ENCODE data around the gene GJD2. TPM values are rescaled to one million over a fixed set of nuclear protein-coding genes. Genes with fewer than 3 reads are reported as not detected.

The GJD2 gene
- total RNA-seq, 1 experiment from 2014 or later: not detected

GRCh38 chr15:34782901-34783300 lies 28.1 kb upstream of the GJD2 start:
- Histone ChIP-seq H2AFZ (ENCODE audit: low read length) (no peak overlapping the region), H3K4me1 (ENCODE audit: insufficient read depth, low read length) (no peaks in the 10 kb centered on the region), H3K9me3 (ENCODE audit: low read length) (no peaks in the 10 kb centered on the region), H3K4me2 (ENCODE audit: low read length) (no peak overlapping the region), H3K9me2 (replicated peaks; ENCODE audit: low read length) (no peaks in the 10 kb centered on the region), H3K9ac (ENCODE audit: low read length) (no peak overlapping the region), H3K4me3 (ENCODE audit: low read length) (no peak overlapping the region), H4K20me1 (ENCODE audit: low read length) (no peaks in the 10 kb centered on the region), H3F3A (ENCODE audit: low read length, unreplicated experiment) (no peaks in the 10 kb centered on the region), H3K27ac (ENCODE audit: low read length) (no peak overlapping the region), H3K27me3 (ENCODE audit: low read length) (no peaks in the 10 kb centered on the region; the same call in 1 of the 2 replicates), H3K79me2 (ENCODE audit: low read length) (no peaks in the 10 kb centered on the region), H3K36me3 (ENCODE audit: low read depth, low read length) (no peaks in the 10 kb centered on the region)
- ChIA-PET POLR2A (ENCODE audit: unreplicated experiment) (no interaction called here), CTCF (no interaction called here)
- ATAC-seq (no peak), DNase-seq (peak; percentile 46)
- TF ChIP-seq EZH2phosphoT487 (IDR thresholded peaks at IDR 0.05; ENCODE audit: borderline replicate concordance, low read length) (no peak), CTCF (conservative IDR thresholded peaks at IDR 0.05; ENCODE audit: low read depth, low read length) (no peak), EZH2 (IDR thresholded peaks at IDR 0.05; ENCODE audit: low read length, unreplicated experiment) (no peak)
- BruUV-seq (replicated peaks): no TSS peak
- intact Hi-C loops (cut with micrococcal nuclease): no loop called here

GRCh38 chr15:34780725-34781124 lies 25.9 kb upstream of the GJD2 start:
- ChIA-PET CTCF (no interaction called here), POLR2A (ENCODE audit: unreplicated experiment) (no interaction called here)
- Histone ChIP-seq H3K79me2 (ENCODE audit: low read length) (no peaks in the 10 kb centered on the region), H3K4me2 (ENCODE audit: low read length) (no peak overlapping the region), H3K27ac (ENCODE audit: low read length) (no peak overlapping the region), H4K20me1 (ENCODE audit: low read length) (no peaks in the 10 kb centered on the region), H3K27me3 (ENCODE audit: low read length) (peaks cover under 1% of the 10 kb centered on the region; the same call in 1 of the 2 replicates), H3K9me3 (ENCODE audit: low read length) (no peaks in the 10 kb centered on the region), H3F3A (ENCODE audit: low read length, unreplicated experiment) (no peaks in the 10 kb centered on the region), H3K4me1 (ENCODE audit: insufficient read depth, low read length) (no peaks in the 10 kb centered on the region), H2AFZ (ENCODE audit: low read length) (no peak overlapping the region), H3K9me2 (replicated peaks; ENCODE audit: low read length) (no peaks in the 10 kb centered on the region), H3K9ac (ENCODE audit: low read length) (no peak overlapping the region), H3K4me3 (ENCODE audit: low read length) (no peak overlapping the region), H3K36me3 (ENCODE audit: low read depth, low read length) (no peaks in the 10 kb centered on the region)
- no TSS peak for BruUV-seq (replicated peaks)
- DNase-seq (no peak), ATAC-seq (no peak)
- TF ChIP-seq EZH2phosphoT487 (IDR thresholded peaks at IDR 0.05; ENCODE audit: borderline replicate concordance, low read length) (no peak), CTCF (conservative IDR thresholded peaks at IDR 0.05; ENCODE audit: low read depth, low read length) (no peak), EZH2 (IDR thresholded peaks at IDR 0.05; ENCODE audit: low read length, unreplicated experiment) (no peak)
- intact Hi-C loops (cut with micrococcal nuclease): no loop called here

GRCh38 chr15:34776606-34777105 lies 21.9 kb upstream of the GJD2 start:
- BruUV-seq (replicated peaks): no TSS peak
- CTCF ChIA-PET: no interaction called here
- Histone ChIP-seq H3K9ac (ENCODE audit: low read length) (no peak overlapping the region), H2AFZ (ENCODE audit: low read length) (no peak overlapping the region), H3K27me3 (ENCODE audit: low read length) (peaks cover 41% of the 10 kb centered on the region), H3K27ac (ENCODE audit: low read length) (no peak overlapping the region), H3K4me3 (ENCODE audit: low read length) (no peak overlapping the region), H3K79me2 (ENCODE audit: low read length) (no peaks in the 10 kb centered on the region), H3K4me1 (ENCODE audit: insufficient read depth, low read length) (no peaks in the 10 kb centered on the region), H3K4me2 (ENCODE audit: low read length) (no peak overlapping the region), H3F3A (ENCODE audit: low read length, unreplicated experiment) (no peaks in the 10 kb centered on the region), H3K9me3 (ENCODE audit: low read length) (no peaks in the 10 kb centered on the region), H4K20me1 (ENCODE audit: low read length) (no peaks in the 10 kb centered on the region), H3K9me2 (replicated peaks; ENCODE audit: low read length) (no peaks in the 10 kb centered on the region), H3K36me3 (ENCODE audit: low read depth, low read length) (no peaks in the 10 kb centered on the region)
- POLR2A ChIA-PET (ENCODE audit: unreplicated experiment): no interaction called here
- no peak for DNase-seq
- no peak for TF ChIP-seq CTCF (conservative IDR thresholded peaks at IDR 0.05; ENCODE audit: low read depth, low read length)
- TF ChIP-seq EZH2 (IDR thresholded peaks at IDR 0.05; ENCODE audit: low read length, unreplicated experiment): no peak
- TF ChIP-seq EZH2phosphoT487 (IDR thresholded peaks at IDR 0.05; ENCODE audit: borderline replicate concordance, low read length): no peak
- intact Hi-C loops (cut with micrococcal nuclease): no loop called here
- ATAC-seq: no peak

Data from PC-3 (cell line).